Bronchus fibroblast of lung (primary cell): Measurements from ENCODE around the gene OR51B4. TPM values are rescaled to one million over a fixed set of nuclear protein-coding genes. Genes with fewer than 3 reads are reported as not detected.

Source experiments
- total RNA-seq: library from RNA; depleted of rRNA; stranded (reverse); fragments of >200 nt; gene quantifications from 2 replicates; pipeline ENCODE4 v1.2.3, GENCODE V29; 2015

Gene OR51B4, protein sequence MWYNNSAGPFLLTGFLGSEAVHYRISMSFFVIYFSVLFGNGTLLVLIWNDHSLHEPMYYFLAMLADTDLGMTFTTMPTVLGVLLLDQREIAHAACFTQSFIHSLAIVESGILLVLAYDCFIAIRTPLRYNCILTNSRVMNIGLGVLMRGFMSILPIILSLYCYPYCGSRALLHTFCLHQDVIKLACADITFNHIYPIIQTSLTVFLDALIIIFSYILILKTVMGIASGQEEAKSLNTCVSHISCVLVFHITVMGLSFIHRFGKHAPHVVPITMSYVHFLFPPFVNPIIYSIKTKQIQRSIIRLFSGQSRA
- total RNA-seq, result not detected in 2 replicates

DNA sequence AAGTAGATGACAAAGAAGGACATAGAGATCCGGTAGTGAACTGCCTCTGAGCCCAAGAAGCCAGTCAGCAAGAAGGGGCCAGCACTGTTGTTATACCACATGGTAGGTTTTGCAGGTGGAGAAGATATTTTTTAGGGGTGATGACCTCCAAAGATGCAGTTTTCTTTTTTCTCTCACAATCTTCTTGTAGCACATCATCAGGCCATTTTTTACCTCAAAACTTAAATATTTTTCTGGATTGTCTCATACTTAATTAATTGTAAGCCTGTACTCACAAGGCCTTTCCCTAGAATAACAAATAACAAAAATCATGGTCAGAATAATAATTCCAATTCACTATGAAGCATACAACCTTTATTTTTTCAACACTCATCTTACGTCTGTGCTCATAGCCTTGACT lies at the start of gene OR51B4:
TSS of gene OR51B4 (minus strand) at position 101 of the 400 bp plus-strand sequence. CDS start at position 101, 0 bp downstream.

GRCh38 chr11:5351208-5351607 lies 49.5 kb upstream of the OR51B4 start, which contains the start of gene OR51B6:
Gene OR51B6, plus strand, starts transcription at chr11:5351508. Its CDS starts 0 bp downstream, at chr11:5351508.

GRCh38 chr11:5343474-5344335 lies 42.0 kb upstream of the OR51B4 start, which contains the start of gene OR51B5:
Gene OR51B5, minus strand, starts transcription at chr11:5343524. Its CDS starts 0 bp downstream, at chr11:5343524.

DNA sequence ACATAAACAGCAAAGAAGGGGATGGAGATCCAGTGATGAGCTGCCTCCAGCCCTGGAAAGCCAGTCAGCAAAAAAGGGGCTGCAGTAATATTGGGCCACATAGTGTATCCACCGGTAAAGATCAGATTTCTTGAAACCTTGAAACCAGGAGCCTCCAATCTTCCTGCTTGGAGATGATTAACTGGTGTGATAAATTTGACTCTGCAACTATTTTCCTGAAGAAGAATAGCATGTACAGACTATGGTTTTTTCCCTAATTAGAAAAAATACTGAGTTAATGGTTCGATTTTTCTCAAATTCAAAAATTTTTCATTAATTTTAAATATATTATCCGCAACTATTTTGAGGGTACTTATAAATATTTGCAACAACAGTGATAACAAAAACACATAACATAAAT lies 22.5 kb upstream of the OR51B4 start, which contains the start of gene OR51B2:
TSS of gene OR51B2 (minus strand) at position 101 of the 400 bp plus-strand sequence. CDS start at position 101, 0 bp downstream.

GRCh38 chr11:5269715-5270147 lies 32.0 kb downstream of the OR51B4 start, which contains the start of gene HBE1:
Gene HBE1, minus strand, starts transcription at chr11:5269945. Its CDS starts 55 bp downstream, at chr11:5269890.

DNA sequence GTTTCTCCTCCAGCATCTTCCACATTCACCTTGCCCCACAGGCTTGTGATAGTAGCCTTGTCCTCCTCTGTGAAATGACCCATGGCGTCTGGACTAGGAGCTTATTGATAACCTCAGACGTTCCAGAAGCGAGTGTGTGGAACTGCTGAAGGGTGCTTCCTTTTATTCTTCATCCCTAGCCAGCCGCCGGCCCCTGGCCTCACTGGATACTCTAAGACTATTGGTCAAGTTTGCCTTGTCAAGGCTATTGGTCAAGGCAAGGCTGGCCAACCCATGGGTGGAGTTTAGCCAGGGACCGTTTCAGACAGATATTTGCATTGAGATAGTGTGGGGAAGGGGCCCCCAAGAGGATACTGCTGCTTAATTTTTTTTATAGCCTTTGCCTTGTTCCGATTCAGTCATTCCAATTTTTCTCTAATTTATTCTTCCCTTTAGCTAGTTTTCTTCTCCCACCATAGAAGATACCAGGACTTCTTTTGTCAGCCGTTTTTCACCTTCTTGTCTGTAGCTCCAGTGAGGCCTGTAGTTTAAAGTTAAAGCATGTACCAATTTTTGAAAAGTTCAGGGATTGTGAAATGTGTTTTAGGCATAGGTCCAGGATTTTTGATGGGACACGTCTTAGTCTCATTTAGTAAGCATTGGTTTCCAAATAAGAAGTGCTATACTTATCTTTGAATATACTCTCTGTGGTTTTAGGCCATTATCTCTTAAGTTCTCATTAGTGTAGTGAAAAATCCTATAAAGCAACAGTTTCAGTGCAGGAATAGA lies 46.9 kb downstream of the OR51B4 start, which contains the start of gene HBG2:
TSS of gene HBG2 (minus strand) at position 136 of the 768 bp plus-strand sequence. CDS start at position 83, 53 bp downstream.

Other genes with a start within 250 kb of the OR51B4 start
- gene OR52E2, start 242.3 kb downstream of the OR51B4 start, total RNA-seq, result not detected in 2 replicates
- not detected in 2 replicates for gene OR52E1, start 232.4 kb downstream of the OR51B4 start, total RNA-seq
- gene OR52A5, start 163.6 kb downstream of the OR51B4 start, total RNA-seq, result not detected in 2 replicates
- gene OR52A1, start 147.2 kb downstream of the OR51B4 start, total RNA-seq, result not detected in 2 replicates
- not detected in 2 replicates for gene OR51V1, start 101.3 kb downstream of the OR51B4 start, total RNA-seq
- not detected in 2 replicates for gene HBB, start 74.9 kb downstream of the OR51B4 start, total RNA-seq
- not detected in 2 replicates for gene HBD, start 67.5 kb downstream of the OR51B4 start, total RNA-seq
- not detected in 2 replicates for gene HBG1, start 52.1 kb downstream of the OR51B4 start, total RNA-seq
- gene HBG2, start 47.2 kb downstream of the OR51B4 start, total RNA-seq, result not detected in 2 replicates
- 0.89 TPM in 1 of 2 replicates, not detected in the other for gene HBE1, start 32.0 kb downstream of the OR51B4 start, total RNA-seq
- gene OR51B2, start 22.4 kb upstream of the OR51B4 start, total RNA-seq, result not detected in 2 replicates
- gene OR51B5, start 41.6 kb upstream of the OR51B4 start, total RNA-seq, result not detected in 2 replicates
- gene OR51B6, start 49.6 kb upstream of the OR51B4 start, total RNA-seq, result not detected in 2 replicates
- not detected in 2 replicates for gene OR51M1, start 81.9 kb upstream of the OR51B4 start, total RNA-seq
- gene OR51Q1, start 120.2 kb upstream of the OR51B4 start, total RNA-seq, result not detected in 2 replicates
- not detected in 2 replicates for gene OR51I1, start 139.6 kb upstream of the OR51B4 start, total RNA-seq
- not detected in 2 replicates for gene OR51I2, start 147.4 kb upstream of the OR51B4 start, total RNA-seq
- gene OR52D1, start 186.7 kb upstream of the OR51B4 start, total RNA-seq, result not detected in 2 replicates
- gene UBQLN3, start 208.0 kb upstream of the OR51B4 start, total RNA-seq, result not detected in 2 replicates
- under 0.01 and 0.17 TPM in 2 replicates for gene UBQLNL, start 214.8 kb upstream of the OR51B4 start, total RNA-seq
- not detected in 2 replicates for gene OR52H1, start 246.6 kb upstream of the OR51B4 start, total RNA-seq